Lower lobe of right lung (tissue), 2 donors: ENCODE measurements around the gene DPF3. TPM values are rescaled to one million over a fixed set of nuclear protein-coding genes. Genes with fewer than 3 reads are reported as not detected.

Source experiments
- ATAC-seq, 2 donors: fragments of 200-7000 bp; cut with Tn5 transposase; one replicate each; pipeline ENCODE4 v1.9.1; 2020 to 2022; ENCODE audit warnings: mild to moderate bottlenecking in 2 of 2, moderate library complexity in 2 of 2
- DNase-seq: peaks from one replicate; pipeline ENCODE4 v3.0.0-alpha.2; 2020
- H3K27ac ChIP-seq: fragments of 200-600 bp; one replicate; pipeline ENCODE4 v1.8.0; 2022
- H3K27me3 ChIP-seq: fragments of 200-600 bp; one replicate; pipeline ENCODE4 v1.8.0; 2022; ENCODE audit warnings: low read depth
- H3K36me3 ChIP-seq: fragments of 200-600 bp; one replicate; pipeline ENCODE4 v1.8.0; 2022; ENCODE audit warnings: mild to moderate bottlenecking
- H3K4me1 ChIP-seq: fragments of 200-600 bp; one replicate; pipeline ENCODE4 v1.8.0; 2022
- H3K4me3 ChIP-seq: fragments of 200-600 bp; one replicate; pipeline ENCODE4 v1.8.0; 2022; ENCODE audit warnings: mild to moderate bottlenecking
- H3K9me3 ChIP-seq: fragments of 200-600 bp; one replicate; pipeline ENCODE4 v1.8.0; 2022
- CTCF ChIP-seq: fragments of 200-600 bp; IDR thresholded peaks from one replicate; pipeline ENCODE4 v1.8.0; 2022; ENCODE audit warnings: antibody characterized with exemption, mild to moderate bottlenecking
- intact Hi-C: fragments of 100-400 bp; cut with DNase I; formaldehyde crosslinking; loops from one replicate; pipeline ENCODE4 v1.11.0; 2022
- total RNA-seq: library from RNA; stranded (reverse); fragmentation: NEBNext Ultra II Directional; extraction: Animal tissue kit (Norgen Biotek cat#: 25700); gene quantifications from one replicate; pipeline ENCODE4 v1.2.1, GENCODE V29; 2021
- donor health status: DM: no; HTN: yes; CAD: no; lungs with severe emphysema.

DPF3 gene
- total RNA-seq, 1 donor from 2014 or later: 0.59 TPM

- H3K4me1 ChIP-seq: no peaks in the 10 kb centered on the region
- H3K27ac ChIP-seq: no peak overlapping the region
- no peaks in the 10 kb centered on the region for H3K9me3 ChIP-seq
- DNase-seq (no peak), ATAC-seq (no peak)
- no peaks in the 10 kb centered on the region for H3K36me3 ChIP-seq
- no peak overlapping the region for H3K4me3 ChIP-seq
- intact Hi-C loops: no loop called here
- no peaks in the 10 kb centered on the region for H3K27me3 ChIP-seq
- TF ChIP-seq CTCF: no peak
These were observed 43.5 kb downstream of the DPF3 start for GRCh38 chr14:72850360-72850759.

GRCh38 chr14:72849222-72849621 lies 44.7 kb downstream of the DPF3 start:
- DNase-seq (no peak), ATAC-seq (no peak)
- no peak overlapping the region for H3K27ac ChIP-seq
- no peaks in the 10 kb centered on the region for H3K9me3 ChIP-seq
- no peaks in the 10 kb centered on the region for H3K4me1 ChIP-seq
- no peaks in the 10 kb centered on the region for H3K27me3 ChIP-seq
- H3K4me3 ChIP-seq: no peak overlapping the region
- TF ChIP-seq CTCF: no peak
- H3K36me3 ChIP-seq: no peaks in the 10 kb centered on the region
- intact Hi-C loops: no loop called here

- no peak for ATAC-seq
- TF ChIP-seq CTCF: no peak
- H3K4me3 ChIP-seq: no peak overlapping the region
These were observed 46.2 kb downstream of the DPF3 start for GRCh38 chr14:72847721-72848120.

GRCh38 chr14:72845683-72846082 lies 48.2 kb downstream of the DPF3 start:
- intact Hi-C loops: no loop called here
- H3K27me3 ChIP-seq: no peaks in the 10 kb centered on the region
- H3K36me3 ChIP-seq: no peaks in the 10 kb centered on the region
- no peak overlapping the region for H3K4me3 ChIP-seq
- ATAC-seq (no peak), DNase-seq (no peak)
- H3K27ac ChIP-seq: no peak overlapping the region
- no peak for TF ChIP-seq CTCF
- no peaks in the 10 kb centered on the region for H3K9me3 ChIP-seq
- no peaks in the 10 kb centered on the region for H3K4me1 ChIP-seq

More at GRCh38 chr14:72847721-72848120, 46.2 kb downstream of the DPF3 start:
- no peak for DNase-seq
- intact Hi-C loops: no loop called here
- Histone ChIP-seq H3K36me3 (no peaks in the 10 kb centered on the region), H3K9me3 (no peaks in the 10 kb centered on the region), H3K4me1 (no peaks in the 10 kb centered on the region), H3K27ac (no peak overlapping the region), H3K27me3 (no peaks in the 10 kb centered on the region)

- no peak for TF ChIP-seq CTCF
- Histone ChIP-seq H3K4me1 (no peaks in the 10 kb centered on the region), H3K9me3 (no peaks in the 10 kb centered on the region), H3K27me3 (no peaks in the 10 kb centered on the region), H3K27ac (no peak overlapping the region), H3K36me3 (no peaks in the 10 kb centered on the region), H3K4me3 (no peak overlapping the region)
- DNase-seq (no peak), ATAC-seq (no peak)
- intact Hi-C loops: no loop called here
These were observed 48.7 kb downstream of the DPF3 start for GRCh38 chr14:72845196-72845595.

DNA sequence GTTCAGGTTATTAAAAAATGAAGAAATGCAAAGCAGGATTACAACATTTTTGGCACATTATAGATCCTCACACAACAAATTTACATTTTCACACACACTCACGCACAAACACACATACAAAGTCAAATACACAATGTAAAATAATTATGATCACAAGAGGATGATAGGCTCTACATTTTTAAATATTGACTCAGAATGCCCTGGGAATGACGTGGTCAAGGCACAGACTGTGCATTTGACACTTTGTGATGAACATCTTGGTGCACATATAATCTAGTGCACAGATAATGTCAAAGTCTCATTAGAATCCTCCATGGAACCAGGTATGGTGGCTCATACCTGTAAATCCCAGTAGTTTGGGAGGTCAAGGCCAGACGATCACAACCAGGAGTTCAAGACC lies 49.4 kb downstream of the DPF3 start:
- no peaks in the 10 kb centered on the region for H3K4me1 ChIP-seq
- no peak for DNase-seq
- intact Hi-C loops: no loop called here
- no peak for ATAC-seq
- H3K27ac ChIP-seq: no peak overlapping the region
- H3K27me3 ChIP-seq: no peaks in the 10 kb centered on the region
- no peak overlapping the region for H3K4me3 ChIP-seq
- no peaks in the 10 kb centered on the region for H3K9me3 ChIP-seq
- no peaks in the 10 kb centered on the region for H3K36me3 ChIP-seq
- TF ChIP-seq CTCF: no peak
